Type B pancreatic cell (in vitro differentiated cells): ENCODE results near the gene FAM171A1. TPM values are rescaled to one million over a fixed set of nuclear protein-coding genes. Genes with fewer than 3 reads are reported as not detected.

ENCODE experiments used
- DNase-seq: peaks from one replicate; pipeline ENCODE4 v3.0.0; 2021; ENCODE audit warnings: mixed read lengths; ENCODE audit not compliant: unreplicated experiment; ENCODE audit errors: extremely low spot score
- H3K27ac Mint-ChIP-seq: 2 replicates; pipeline ENCODE4 v1.8.0; 2021; ENCODE audit warnings: mild to moderate bottlenecking, mixed read lengths
- H3K27me3 Mint-ChIP-seq: 2 replicates; pipeline ENCODE4 v1.8.0; 2021; ENCODE audit warnings: mixed read lengths
- H3K36me3 Mint-ChIP-seq: 2 replicates; pipeline ENCODE4 v1.8.0; 2021; ENCODE audit warnings: mixed read lengths
- H3K4me1 Mint-ChIP-seq: one replicate; pipeline ENCODE4 v1.8.0; 2021; ENCODE audit warnings: mixed read lengths; ENCODE audit not compliant: unreplicated experiment
- H3K4me3 Mint-ChIP-seq: 2 replicates; pipeline ENCODE4 v1.8.0; 2021; ENCODE audit warnings: mild to moderate bottlenecking, mixed read lengths
- H3K9me3 Mint-ChIP-seq: 2 replicates; pipeline ENCODE4 v1.8.0; 2021; ENCODE audit warnings: mixed read lengths
- CTCF ChIP-seq: fragments of 200-600 bp; sonication (generic); conservative IDR thresholded peaks from 2 replicates; pipeline ENCODE4 v1.5.0; 2021; ENCODE audit warnings: antibody characterized with exemption, mild to moderate bottlenecking
- total RNA-seq: library from RNA; stranded (reverse); gene quantifications from 2 replicates; pipeline ENCODE4 v1.2.1, GENCODE V29; 2021; ENCODE audit warnings: low replicate concordance

FAM171A1 gene
- total RNA-seq, 1 donor from 2014 or later, result 49.3 TPM

GRCh38 chr10:15220445-15220844 lies 150.6 kb downstream of the FAM171A1 start:
- Mint-ChIP-seq H3K9me3 (peaks cover 5% of the 10 kb centered on the region), H3K27me3 (no peaks in the 10 kb centered on the region), H3K36me3 (peaks cover 14% of the 10 kb centered on the region), H3K4me3 (no peak overlapping the region), H3K27ac (no peak overlapping the region), H3K4me1 (no peaks in the 10 kb centered on the region)
- DNase-seq, result no peak
- no peak for TF ChIP-seq CTCF

GRCh38 chr10:15216700-15217099 lies 154.4 kb downstream of the FAM171A1 start:
- no peaks in the 10 kb centered on the region for H3K27me3 Mint-ChIP-seq
- H3K27ac Mint-ChIP-seq, result no peak overlapping the region
- no peaks in the 10 kb centered on the region for H3K4me1 Mint-ChIP-seq
- TF ChIP-seq CTCF, result no peak
- peaks cover 28% of the 10 kb centered on the region for H3K36me3 Mint-ChIP-seq
- no peak for DNase-seq
- H3K9me3 Mint-ChIP-seq, result no peaks in the 10 kb centered on the region
- no peak overlapping the region for H3K4me3 Mint-ChIP-seq

- TF ChIP-seq CTCF, result no peak
- Mint-ChIP-seq H3K4me1 (peaks cover 5% of the 10 kb centered on the region), H3K27ac (no peak overlapping the region), H3K4me3 (no peak overlapping the region), H3K36me3 (peaks cover 23% of the 10 kb centered on the region), H3K27me3 (no peaks in the 10 kb centered on the region), H3K9me3 (no peaks in the 10 kb centered on the region)
- DNase-seq, result no peak
Measured at GRCh38 chr10:15214237-15214636, 156.9 kb downstream of the FAM171A1 start.

GRCh38 chr10:15213461-15213861 lies 157.6 kb downstream of the FAM171A1 start:
- TF ChIP-seq CTCF, result no peak
- H3K4me1 Mint-ChIP-seq, result peaks cover 5% of the 10 kb centered on the region
- H3K27me3 Mint-ChIP-seq, result no peaks in the 10 kb centered on the region
- DNase-seq, result no peak
- H3K9me3 Mint-ChIP-seq, result no peaks in the 10 kb centered on the region
- no peak overlapping the region for H3K27ac Mint-ChIP-seq
- H3K36me3 Mint-ChIP-seq, result peaks cover 21% of the 10 kb centered on the region
- H3K4me3 Mint-ChIP-seq, result no peak overlapping the region

- peaks cover 2% of the 10 kb centered on the region for H3K9me3 Mint-ChIP-seq
- H3K36me3 Mint-ChIP-seq, result peaks cover 23% of the 10 kb centered on the region
- H3K4me3 Mint-ChIP-seq, result no peak overlapping the region
- H3K4me1 Mint-ChIP-seq, result peaks cover 7% of the 10 kb centered on the region
- no peak overlapping the region for H3K27ac Mint-ChIP-seq
- no peak for DNase-seq
- no peak for TF ChIP-seq CTCF
- no peaks in the 10 kb centered on the region for H3K27me3 Mint-ChIP-seq
Measured at GRCh38 chr10:15211464-15211979, 159.6 kb downstream of the FAM171A1 start.

GRCh38 chr10:15210521-15210920 lies 160.6 kb downstream of the FAM171A1 start:
- H3K4me3 Mint-ChIP-seq, result no peak overlapping the region
- TF ChIP-seq CTCF, result no peak
- H3K36me3 Mint-ChIP-seq, result peaks cover 28% of the 10 kb centered on the region
- H3K4me1 Mint-ChIP-seq, result peaks cover 9% of the 10 kb centered on the region
- H3K9me3 Mint-ChIP-seq, result peaks cover 4% of the 10 kb centered on the region
- no peaks in the 10 kb centered on the region for H3K27me3 Mint-ChIP-seq
- no peak overlapping the region for H3K27ac Mint-ChIP-seq
- DNase-seq, result no peak
